GM12875 (cell line): ENCODE measurements around the gene PCOLCE2.

Experiments
- H3K4me3 ChIP-seq: one replicate; pipeline ENCODE4 v1.5.1; 2011; ENCODE audit warnings: low read depth, low read length, control low read depth
- TF ChIP-seq, protein P1 (sequence below): IDR thresholded peaks from 2 replicates; pipeline ENCODE4 v1.5.1; 2011; ENCODE audit warnings: low read depth, mild to moderate bottlenecking, control low read depth, inconsistent platforms, low read length, moderate library complexity, borderline replicate concordance; ENCODE audit not compliant: insufficient read depth

The PCOLCE2 gene

DNA sequence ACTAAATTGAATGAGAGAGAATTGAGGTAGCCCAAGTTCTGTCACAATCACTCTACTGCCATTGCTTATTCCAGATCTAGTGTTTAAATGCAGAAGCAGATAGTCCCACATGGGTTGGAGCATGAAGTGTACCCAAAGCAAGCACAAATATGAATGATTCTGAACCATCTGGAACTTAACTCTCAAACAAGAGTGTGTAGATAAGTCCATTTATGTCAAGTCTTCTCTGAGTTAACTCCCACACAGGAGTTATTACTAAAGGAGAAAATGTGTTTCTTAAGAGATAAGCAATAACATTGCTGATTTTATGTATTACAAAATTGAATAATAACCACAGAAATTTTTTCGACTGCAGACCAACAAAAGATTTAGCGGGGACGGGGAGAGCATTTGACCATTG lies 41.0 kb upstream of the PCOLCE2 start:
- no peak overlapping the region for H3K4me3 ChIP-seq
- TF ChIP-seq, protein P1, sequence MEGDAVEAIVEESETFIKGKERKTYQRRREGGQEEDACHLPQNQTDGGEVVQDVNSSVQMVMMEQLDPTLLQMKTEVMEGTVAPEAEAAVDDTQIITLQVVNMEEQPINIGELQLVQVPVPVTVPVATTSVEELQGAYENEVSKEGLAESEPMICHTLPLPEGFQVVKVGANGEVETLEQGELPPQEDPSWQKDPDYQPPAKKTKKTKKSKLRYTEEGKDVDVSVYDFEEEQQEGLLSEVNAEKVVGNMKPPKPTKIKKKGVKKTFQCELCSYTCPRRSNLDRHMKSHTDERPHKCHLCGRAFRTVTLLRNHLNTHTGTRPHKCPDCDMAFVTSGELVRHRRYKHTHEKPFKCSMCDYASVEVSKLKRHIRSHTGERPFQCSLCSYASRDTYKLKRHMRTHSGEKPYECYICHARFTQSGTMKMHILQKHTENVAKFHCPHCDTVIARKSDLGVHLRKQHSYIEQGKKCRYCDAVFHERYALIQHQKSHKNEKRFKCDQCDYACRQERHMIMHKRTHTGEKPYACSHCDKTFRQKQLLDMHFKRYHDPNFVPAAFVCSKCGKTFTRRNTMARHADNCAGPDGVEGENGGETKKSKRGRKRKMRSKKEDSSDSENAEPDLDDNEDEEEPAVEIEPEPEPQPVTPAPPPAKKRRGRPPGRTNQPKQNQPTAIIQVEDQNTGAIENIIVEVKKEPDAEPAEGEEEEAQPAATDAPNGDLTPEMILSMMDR: no peak

- TF ChIP-seq, protein P1: peak; percentile 45; the same call in 1 of the 2 replicates
- no peak overlapping the region for H3K4me3 ChIP-seq
Observed at GRCh38 chr3:142929109-142929508, 40.2 kb upstream of the PCOLCE2 start.

- TF ChIP-seq, protein P1: no peak
- H3K4me3 ChIP-seq: no peak overlapping the region
Observed at GRCh38 chr3:142926368-142926944, 37.6 kb upstream of the PCOLCE2 start.

DNA sequence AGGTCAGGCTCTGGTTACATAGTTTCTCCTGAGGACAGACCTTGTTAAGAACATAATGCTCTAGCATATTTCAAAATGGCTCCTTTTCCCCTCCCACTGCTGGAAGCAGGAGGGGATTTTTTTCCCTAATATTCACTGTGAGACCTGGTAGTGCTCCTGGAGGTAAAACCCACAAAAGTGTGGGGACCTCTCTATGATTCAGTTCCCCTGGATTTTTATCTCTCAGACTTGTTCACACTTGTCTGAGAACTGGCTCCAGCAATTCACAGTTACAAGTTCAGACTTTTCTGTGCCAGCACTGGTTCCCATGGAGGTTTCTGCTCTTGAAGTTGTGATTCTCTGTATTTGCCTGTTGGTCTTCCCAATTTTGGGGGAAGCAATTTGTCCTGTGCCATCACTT lies 36.3 kb upstream of the PCOLCE2 start:
- TF ChIP-seq, protein P1: no peak
- H3K4me3 ChIP-seq: no peak overlapping the region

DNA sequence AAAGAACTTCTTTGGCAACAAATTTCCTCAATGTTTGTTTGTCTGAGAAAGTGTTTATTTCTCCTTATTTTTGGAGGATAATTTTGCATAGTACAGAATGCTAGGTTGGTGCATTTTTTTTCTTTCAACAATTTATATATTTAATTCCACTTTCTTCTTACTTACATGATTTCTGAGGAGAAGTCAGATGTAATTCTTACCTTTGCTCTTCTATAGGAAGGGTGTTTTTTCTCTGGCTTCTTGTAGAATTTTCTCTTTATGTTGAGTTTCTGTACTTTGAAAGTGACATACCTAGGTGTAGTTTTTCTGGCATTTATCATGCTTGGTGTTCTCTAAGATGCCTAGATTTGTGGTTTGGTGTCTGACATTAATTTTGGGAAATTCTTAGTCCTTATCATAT lies 34.8 kb upstream of the PCOLCE2 start:
- H3K4me3 ChIP-seq: no peak overlapping the region
- TF ChIP-seq, protein P1: no peak

- H3K4me3 ChIP-seq: no peak overlapping the region
- TF ChIP-seq, protein P1: no peak
Observed at GRCh38 chr3:142916605-142917004, 27.7 kb upstream of the PCOLCE2 start.

DNA sequence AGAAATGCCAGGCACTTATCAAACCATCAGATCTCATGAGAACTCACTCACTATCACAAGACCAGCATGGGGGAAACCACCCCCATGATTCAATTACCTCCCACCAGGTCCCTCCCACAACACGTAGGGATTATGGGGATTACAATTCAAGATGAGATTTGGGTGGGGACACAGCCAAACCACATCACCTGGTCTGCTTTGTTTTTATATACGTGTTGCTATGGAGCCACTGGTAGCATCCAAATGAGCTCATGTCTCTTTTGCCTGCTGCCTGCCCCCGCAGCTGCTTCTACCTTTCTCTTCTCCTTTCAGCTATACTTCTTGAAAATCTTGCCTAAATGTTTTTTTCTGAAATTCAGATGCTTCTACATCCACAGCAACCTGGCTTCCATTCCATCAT lies 26.8 kb upstream of the PCOLCE2 start:
- TF ChIP-seq, protein P1: no peak
- no peak overlapping the region for H3K4me3 ChIP-seq
